Fibroblast of lung (primary cell): ENCODE measurements around the gene DPPA5. TPM values are rescaled to one million over a fixed set of nuclear protein-coding genes. Genes with fewer than 3 reads are reported as not detected.

ENCODE experiments used
- DNase-seq, 2 donors: peaks; one replicate each; pipeline versions ENCODE4 v3.0.0 to v3.0.0-alpha.2; 2010; ENCODE audit warnings: low read depth in 2 of 2
- H2AFZ ChIP-seq: 2 replicates; pipeline ENCODE4 v1.5.1; 2012; ENCODE audit warnings: low read length, control low read depth, inconsistent platforms
- H3K27ac ChIP-seq: 2 replicates; pipeline ENCODE4 v1.5.1; 2011; ENCODE audit warnings: low read length, control low read depth; ENCODE audit not compliant: insufficient read depth
- H3K27me3 ChIP-seq: 2 replicates; pipeline ENCODE4 v1.5.1; 2011; ENCODE audit warnings: mild to moderate bottlenecking, low read length; ENCODE audit not compliant: control insufficient read depth, insufficient read depth
- H3K36me3 ChIP-seq: 2 replicates; pipeline ENCODE4 v1.5.1; 2011; ENCODE audit warnings: low read length; ENCODE audit not compliant: control insufficient read depth, insufficient read depth
- H3K4me1 ChIP-seq: 2 replicates; pipeline ENCODE4 v1.5.1; 2011; ENCODE audit warnings: low read length; ENCODE audit not compliant: control insufficient read depth, insufficient read depth; ENCODE audit errors: extremely low read depth
- H3K4me2 ChIP-seq: 2 replicates; pipeline ENCODE4 v1.5.1; 2011; ENCODE audit warnings: low read length, control low read depth; ENCODE audit not compliant: insufficient read depth; ENCODE audit errors: extremely low read depth
- H3K4me3 ChIP-seq, 4 experiments: fragments of 200-600 bp in 1 of 4; sonication (generic) in 1 of 4; replicated peaks in 1 of 4; 2 replicates each; pipeline ENCODE4 v1.5.1; 2011 to 2016; ENCODE audit warnings: low read length in 4 of 4, low read depth in 3 of 4, mild to moderate bottlenecking in 3 of 4, control low read depth in 2 of 4, inconsistent platforms in 1 of 4, mixed read lengths in 1 of 4; ENCODE audit not compliant: insufficient read depth in 1 of 4; ENCODE audit errors: control extremely low read depth in 1 of 4
- H3K79me2 ChIP-seq: 2 replicates; pipeline ENCODE4 v1.5.1; 2012; ENCODE audit warnings: mild to moderate bottlenecking, low read length, inconsistent platforms; ENCODE audit not compliant: control insufficient read depth, insufficient read depth
- H3K9ac ChIP-seq: 2 replicates; pipeline ENCODE4 v1.5.1; 2011; ENCODE audit warnings: mild to moderate bottlenecking, low read length, control low read depth; ENCODE audit not compliant: insufficient read depth
- H3K9me3 ChIP-seq: 2 replicates; pipeline ENCODE4 v1.5.1; 2012; ENCODE audit warnings: low read depth, low read length; ENCODE audit not compliant: control insufficient read depth, insufficient read depth
- H4K20me1 ChIP-seq: 2 replicates; pipeline ENCODE4 v1.5.1; 2011; ENCODE audit warnings: low read length; ENCODE audit not compliant: control insufficient read depth, insufficient read depth; ENCODE audit errors: extremely low read depth
- CTCF ChIP-seq, 2 donors: IDR thresholded peaks in 1 of 2; conservative IDR thresholded peaks in 1 of 2; 1 replicate in 1 of 2; 2 replicates in 1 of 2; pipeline ENCODE4 v1.5.1; 2011 to 2012; ENCODE audit warnings: low read length in 2 of 2, control low read depth in 1 of 2, inconsistent platforms in 1 of 2, low read depth in 1 of 2, mild to moderate bottlenecking in 1 of 2
- EZH2 ChIP-seq: IDR thresholded peaks from 2 replicates; pipeline ENCODE4 v1.5.1; 2012; ENCODE audit warnings: low read length, control low read depth, mild to moderate bottlenecking; ENCODE audit errors: missing control alignments
- polyA plus RNA-seq, 2 donors: library from polyadenylated mRNA; depleted of rRNA in 1 of 2; stranded (reverse) in 1 of 2; unstranded in 1 of 2; fragments of >200 nt; gene quantifications; 2 replicates each; pipeline ENCODE4 v1.2.1, GENCODE V29; 2011 to 2012; ENCODE audit warnings: missing spikeins in 1 of 2
- total RNA-seq: library from RNA; depleted of rRNA; stranded (reverse); fragments of >200 nt; gene quantifications from 2 replicates; pipeline ENCODE4 v1.2.1, GENCODE V29; 2014

DPPA5 gene
- total and polyA plus RNA-seq, 2 donors (not counting 1 experiment from before 2014, with no cell fraction given): not detected

GRCh38 chr6:73391675-73392074 lies 37.6 kb upstream of the DPPA5 start:
- Histone ChIP-seq H3K4me2 (no peak overlapping the region), H3K27ac (no peak overlapping the region), H3K4me3 (no peak overlapping the region), H3K79me2 (no peaks in the 10 kb centered on the region), H3K36me3 (no peaks in the 10 kb centered on the region), H3K27me3 (no peaks in the 10 kb centered on the region), H2AFZ (no peak overlapping the region), H4K20me1 (no peaks in the 10 kb centered on the region), H3K9me3 (no peaks in the 10 kb centered on the region), H3K9ac (no peak overlapping the region), H3K4me1 (no peaks in the 10 kb centered on the region)
- TF ChIP-seq EZH2 (no peak), CTCF (conservative IDR thresholded peaks at IDR 0.05 in 1 of 2, IDR thresholded peaks at IDR 0.05 in 1 of 2; ENCODE audit: low read depth in 1 of 2, low read length in 2 of 2) (no peak)
- DNase-seq: no peak

- Histone ChIP-seq H2AFZ (no peak overlapping the region), H3K9me3 (no peaks in the 10 kb centered on the region), H3K9ac (no peak overlapping the region), H3K79me2 (no peaks in the 10 kb centered on the region), H3K4me1 (no peaks in the 10 kb centered on the region), H3K4me3 (no peak overlapping the region), H3K27ac (no peak overlapping the region), H4K20me1 (no peaks in the 10 kb centered on the region), H3K4me2 (no peak overlapping the region), H3K27me3 (no peaks in the 10 kb centered on the region), H3K36me3 (no peaks in the 10 kb centered on the region)
- TF ChIP-seq EZH2: no peak
- TF ChIP-seq CTCF (conservative IDR thresholded peaks at IDR 0.05 in 1 of 2, IDR thresholded peaks at IDR 0.05 in 1 of 2; ENCODE audit: low read depth in 1 of 2, low read length in 2 of 2): no peak
- no peak for DNase-seq
Measured at GRCh38 chr6:73389854-73390253, 35.8 kb upstream of the DPPA5 start.

- Histone ChIP-seq H3K27ac (peak overlapping the region; percentile 22), H3K27me3 (no peaks in the 10 kb centered on the region), H3K79me2 (no peaks in the 10 kb centered on the region), H3K4me1 (no peaks in the 10 kb centered on the region), H3K9me3 (no peaks in the 10 kb centered on the region), H2AFZ (peak overlapping the region; percentile 87), H3K36me3 (no peaks in the 10 kb centered on the region), H3K4me3 (peak overlapping the region; percentile 50 to 65 (median 57)), H4K20me1 (no peaks in the 10 kb centered on the region), H3K4me2 (peak overlapping the region; percentile 92), H3K9ac (peak overlapping the region; percentile 49)
- no peak for TF ChIP-seq EZH2
- TF ChIP-seq CTCF (conservative IDR thresholded peaks at IDR 0.05 in 1 of 2, IDR thresholded peaks at IDR 0.05 in 1 of 2; ENCODE audit: low read depth in 1 of 2, low read length in 2 of 2): peak; percentile 73 to 82
- DNase-seq: peak; percentile 57 to 58
Measured at GRCh38 chr6:73388800-73389512, 34.9 kb upstream of the DPPA5 start.
